Panc1 (cell line): ENCODE results near the gene OSBPL1A.

ENCODE experiments used
- CTCF ChIP-seq: fragments of 450-650 bp; IDR thresholded peaks from 2 replicates; pipeline ENCODE4 v1.5.1; 2017; ENCODE audit warnings: mild to moderate bottlenecking
- POLR2AphosphoS5 ChIP-seq: IDR thresholded peaks from 2 replicates; pipeline ENCODE4 v1.6.1; 2012; ENCODE audit warnings: mild to moderate bottlenecking, low read depth, low read length, moderate library complexity
- REST ChIP-seq, 2 experiments: IDR thresholded peaks; 2 replicates each; pipeline ENCODE4 v1.6.1; 2011 to 2012; ENCODE audit warnings: low read depth in 2 of 2, control low read depth in 1 of 2, low read length in 1 of 2, mild to moderate bottlenecking in 1 of 2, moderate library complexity in 1 of 2; ENCODE audit not compliant: insufficient read depth in 1 of 2
- TCF7L2 ChIP-seq: IDR thresholded peaks from 2 replicates; pipeline ENCODE4 v1.6.1; 2011; ENCODE audit warnings: mild to moderate bottlenecking, low read depth, low read length, inconsistent platforms

GRCh38 chr18:24201699-24202687 is 195.6 kb downstream of the OSBPL1A start:
- TF ChIP-seq CTCF (no peak), POLR2AphosphoS5 (no peak), REST (IDR thresholded peaks at IDR 0.05; ENCODE audit: insufficient read depth in 1 of 2, low read depth in 2 of 2, low read length in 1 of 2) (no peak), TCF7L2 (no peak)
